K562 (cell line): Measurements from ENCODE around the gene GART. TPM values are rescaled to one million over a fixed set of nuclear protein-coding genes. Genes with fewer than 3 reads are reported as not detected.

Experiments
- ASH1L ChIP-seq: fragments of 450-650 bp; IDR thresholded peaks from 2 replicates; pipeline ENCODE4 v1.6.1; 2018; ENCODE audit warnings: borderline replicate concordance, mild to moderate bottlenecking, low read depth; ENCODE audit not compliant: partially characterized antibody
- TAF7 ChIP-seq: fragments of 450-650 bp; IDR thresholded peaks from 2 replicates; pipeline ENCODE4 v1.6.1; 2016; ENCODE audit warnings: missing genetic modification characterization, missing compliant biosample characterization
- ZC3H11A ChIP-seq: IDR thresholded peaks from 2 replicates; pipeline ENCODE4 v1.6.1; 2012; ENCODE audit warnings: low read depth, low read length, improper control_type of control experiment
- polyA plus RNA-seq, 8 experiments: library from polyadenylated mRNA; depleted of rRNA in 4 of 8; stranded (reverse) in 5 of 8; unstranded in 3 of 8; fragments of >200 nt; fragmentation: Nextera tagmentation in 2 of 8; fragmentation: Illumina TruSeq in 1 of 8; extraction: Ambion mirVana in 2 of 8; extraction: Trizol in 1 of 8; gene quantifications; 2 replicates each; pipeline versions ENCODE4 v1.2.1 to v1.2.3, GENCODE V29; 2011 to 2014; ENCODE audit warnings: inconsistent platforms in 1 of 8, missing spikeins in 1 of 8
- total RNA-seq, 7 experiments: library from RNA; depleted of rRNA in 6 of 7; stranded (reverse); fragments of >200 nt in 6 of 7; fragmentation: Illumina TruSeq in 2 of 7; extraction: Trizol in 2 of 7; gene quantifications; 2 replicates each; pipeline versions ENCODE4 v1.2.1 to v1.2.3, GENCODE V29; 2011 to 2021; ENCODE audit warnings: low replicate concordance in 1 of 7
- TF ChIP-seq, protein P1 (sequence below): fragments of 450-650 bp; formaldehyde crosslinking; IDR thresholded peaks from 2 replicates; pipeline ENCODE4 v1.4.0; 2020; ENCODE audit warnings: mild to moderate bottlenecking, mixed read lengths
- TF ChIP-seq, protein P2 (sequence below): fragments of 450-650 bp; formaldehyde crosslinking; IDR thresholded peaks from 2 replicates; pipeline ENCODE4 v1.4.0; 2022; ENCODE audit warnings: missing genetic modification characterization
- TF ChIP-seq, protein P3 (sequence below): fragments of 450-650 bp; conservative IDR thresholded peaks from 2 replicates; pipeline ENCODE4 v1.6.1; 2016; ENCODE audit warnings: missing genetic modification characterization, low read depth, mild to moderate bottlenecking, control low read depth, missing compliant biosample characterization

Gene GART
- total and polyA plus RNA-seq, 9 of the 15 experiments (the other 6 are each of a cell fraction or from before 2014, with no cell fraction given): 141 to 429 (median 349) TPM

DNA sequence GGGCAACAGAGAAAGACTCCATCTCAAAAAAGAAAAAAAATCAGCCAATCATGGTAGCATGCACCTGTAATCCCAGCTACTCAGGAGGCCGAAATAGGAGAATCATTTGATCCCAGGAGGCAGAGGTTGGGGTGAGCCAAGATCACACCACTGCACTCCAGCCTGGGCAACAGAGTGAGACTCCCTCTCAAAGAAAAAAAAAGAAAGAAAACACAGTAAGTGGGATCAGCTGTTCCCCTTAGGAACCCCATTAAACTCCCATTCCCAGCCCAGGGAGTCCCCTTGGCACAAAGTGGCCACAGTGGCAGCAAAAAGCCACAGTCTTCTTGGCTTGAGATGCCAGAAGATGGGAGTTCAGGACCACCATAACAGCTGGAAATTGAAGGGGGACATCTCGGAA lies 71.2 kb downstream of the GART start (continued):
- TF ChIP-seq, protein P1, sequence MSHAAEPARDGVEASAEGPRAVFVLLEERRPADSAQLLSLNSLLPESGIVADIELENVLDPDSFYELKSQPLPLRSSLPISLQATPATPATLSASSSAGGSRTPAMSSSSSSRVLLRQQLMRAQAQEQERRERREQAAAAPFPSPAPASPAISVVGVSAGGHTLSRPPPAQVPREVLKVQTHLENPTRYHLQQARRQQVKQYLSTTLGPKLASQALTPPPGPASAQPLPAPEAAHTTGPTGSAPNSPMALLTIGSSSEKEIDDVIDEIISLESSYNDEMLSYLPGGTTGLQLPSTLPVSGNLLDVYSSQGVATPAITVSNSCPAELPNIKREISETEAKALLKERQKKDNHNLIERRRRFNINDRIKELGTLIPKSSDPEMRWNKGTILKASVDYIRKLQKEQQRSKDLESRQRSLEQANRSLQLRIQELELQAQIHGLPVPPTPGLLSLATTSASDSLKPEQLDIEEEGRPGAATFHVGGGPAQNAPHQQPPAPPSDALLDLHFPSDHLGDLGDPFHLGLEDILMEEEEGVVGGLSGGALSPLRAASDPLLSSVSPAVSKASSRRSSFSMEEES (CRISPR knock-in tag): no peak
- no peak for TF ChIP-seq ZC3H11A
- no peak for TF ChIP-seq ASH1L
- no peak for TF ChIP-seq TAF7
- TF ChIP-seq, protein P2, sequence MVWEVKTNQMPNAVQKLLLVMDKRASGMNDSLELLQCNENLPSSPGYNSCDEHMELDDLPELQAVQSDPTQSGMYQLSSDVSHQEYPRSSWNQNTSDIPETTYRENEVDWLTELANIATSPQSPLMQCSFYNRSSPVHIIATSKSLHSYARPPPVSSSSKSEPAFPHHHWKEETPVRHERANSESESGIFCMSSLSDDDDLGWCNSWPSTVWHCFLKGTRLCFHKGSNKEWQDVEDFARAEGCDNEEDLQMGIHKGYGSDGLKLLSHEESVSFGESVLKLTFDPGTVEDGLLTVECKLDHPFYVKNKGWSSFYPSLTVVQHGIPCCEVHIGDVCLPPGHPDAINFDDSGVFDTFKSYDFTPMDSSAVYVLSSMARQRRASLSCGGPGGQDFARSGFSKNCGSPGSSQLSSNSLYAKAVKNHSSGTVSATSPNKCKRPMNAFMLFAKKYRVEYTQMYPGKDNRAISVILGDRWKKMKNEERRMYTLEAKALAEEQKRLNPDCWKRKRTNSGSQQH (CRISPR knock-in tag): no peak
- TF ChIP-seq, protein P3, sequence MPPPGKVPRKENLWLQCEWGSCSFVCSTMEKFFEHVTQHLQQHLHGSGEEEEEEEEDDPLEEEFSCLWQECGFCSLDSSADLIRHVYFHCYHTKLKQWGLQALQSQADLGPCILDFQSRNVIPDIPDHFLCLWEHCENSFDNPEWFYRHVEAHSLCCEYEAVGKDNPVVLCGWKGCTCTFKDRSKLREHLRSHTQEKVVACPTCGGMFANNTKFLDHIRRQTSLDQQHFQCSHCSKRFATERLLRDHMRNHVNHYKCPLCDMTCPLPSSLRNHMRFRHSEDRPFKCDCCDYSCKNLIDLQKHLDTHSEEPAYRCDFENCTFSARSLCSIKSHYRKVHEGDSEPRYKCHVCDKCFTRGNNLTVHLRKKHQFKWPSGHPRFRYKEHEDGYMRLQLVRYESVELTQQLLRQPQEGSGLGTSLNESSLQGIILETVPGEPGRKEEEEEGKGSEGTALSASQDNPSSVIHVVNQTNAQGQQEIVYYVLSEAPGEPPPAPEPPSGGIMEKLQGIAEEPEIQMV (tag): no peak
- TF ChIP-seq, all 486 proteins: peak for 0
